SK-N-DZ (cell line): ENCODE results near the gene CCDC87.

Experiments used
- DNase-seq: peaks from one replicate; pipeline ENCODE4 v3.0.0-alpha.2; 2015; ENCODE audit warnings: low spot score

Gene CCDC87

GRCh38 chr11:66581261-66581660 lies 11.6 kb downstream of the CCDC87 start:
- no peak for DNase-seq

DNA sequence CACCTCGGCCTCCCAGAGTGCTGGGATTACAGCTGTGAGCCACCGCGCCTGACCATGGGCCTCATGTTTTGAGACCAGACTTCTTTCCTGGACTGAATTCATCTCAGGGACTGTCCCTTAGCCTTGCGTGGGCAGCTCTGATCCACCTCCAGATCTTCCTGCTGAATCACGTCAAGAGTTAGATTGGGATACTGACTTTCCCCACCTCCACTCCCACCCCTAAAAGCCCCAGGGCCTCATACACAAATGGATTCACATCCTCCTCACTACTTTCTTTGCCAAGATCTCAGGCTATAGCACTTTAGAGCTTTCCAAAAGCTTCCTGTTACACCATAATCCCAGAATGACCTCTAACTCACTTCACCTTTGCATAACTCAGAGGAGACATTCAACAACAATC lies 12.1 kb downstream of the CCDC87 start:
- no peak for DNase-seq

GRCh38 chr11:66579017-66579606 lies 13.8 kb downstream of the CCDC87 start:
- peak; percentile 68 for DNase-seq

DNA sequence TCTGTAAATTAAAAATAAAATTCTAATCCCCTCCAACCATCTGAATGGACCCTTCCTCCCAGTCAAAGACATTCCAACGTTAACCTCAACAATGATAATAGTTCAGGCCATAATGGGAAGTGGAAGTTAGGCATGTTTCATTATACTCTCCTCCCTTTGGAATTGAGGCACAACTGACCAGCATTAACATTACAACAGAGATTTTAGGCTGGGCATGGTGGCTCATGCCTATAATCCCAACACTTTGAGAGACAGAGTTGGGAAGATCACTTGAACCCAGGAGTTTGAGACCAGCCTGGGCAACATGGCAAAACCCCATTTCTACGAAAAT lies 22.0 kb downstream of the CCDC87 start:
- DNase-seq = no peak

DNA sequence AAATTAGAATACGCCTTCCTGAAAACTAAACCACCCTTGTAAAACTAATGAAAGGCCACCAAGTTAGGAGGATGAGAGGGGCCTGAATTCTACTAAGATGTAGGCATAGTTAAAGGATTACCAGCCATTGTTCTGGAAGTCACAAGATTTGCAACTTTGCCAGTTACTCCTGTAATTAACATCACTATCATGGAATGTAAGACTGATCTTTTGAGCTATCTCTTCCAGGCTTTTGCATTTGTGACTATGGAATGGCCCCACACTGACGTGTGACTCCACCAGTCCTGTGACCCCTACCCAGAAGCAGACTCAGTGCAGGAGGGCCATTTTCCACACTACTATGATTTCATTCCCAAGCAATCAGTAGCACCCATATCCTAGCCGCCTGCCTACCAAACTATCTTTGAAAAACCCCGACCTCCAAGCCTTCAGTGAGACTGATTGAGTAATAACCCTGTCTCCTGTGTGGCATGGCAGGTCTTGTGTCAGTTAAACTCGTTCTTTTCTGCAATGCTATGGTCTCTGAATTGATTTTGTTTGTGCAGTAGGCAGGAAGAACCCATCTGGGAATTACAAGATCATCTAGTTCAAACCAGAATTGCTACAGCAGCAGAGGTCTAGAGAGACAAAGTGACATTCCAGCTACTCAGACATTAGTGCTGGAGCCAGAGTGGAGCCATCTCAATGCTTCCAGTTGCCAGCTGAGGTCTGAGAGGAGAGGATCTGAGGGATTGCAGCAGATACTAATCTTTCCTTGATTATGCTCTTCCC lies 22.6 kb downstream of the CCDC87 start:
- no peak for DNase-seq

DNA sequence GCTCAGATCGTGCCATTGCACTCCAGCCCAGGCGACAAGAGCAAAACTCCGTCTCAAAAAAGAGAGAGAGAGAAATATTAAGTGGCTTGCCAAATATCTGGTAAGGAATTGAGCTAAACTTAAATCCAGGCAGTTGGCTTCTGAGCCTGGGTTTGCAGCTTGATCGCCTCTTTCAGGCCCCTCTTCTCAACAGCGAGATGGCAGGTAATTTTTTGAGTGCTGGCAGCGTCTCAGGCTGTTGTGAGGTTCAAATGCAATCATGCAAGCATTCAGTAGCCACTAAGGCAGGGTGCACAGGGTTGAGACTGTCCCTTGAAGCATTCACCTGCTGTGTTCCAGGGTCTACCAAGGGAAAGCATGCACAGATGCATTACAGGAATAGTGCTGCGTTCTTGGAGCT lies 23.8 kb downstream of the CCDC87 start:
- no peak for DNase-seq

GRCh38 chr11:66568124-66568916 lies 24.5 kb downstream of the CCDC87 start, which contains the start of gene CTSF:
TSS of gene CTSF (minus strand) at chr11:66568606. CDS start at chr11:66568486, 120 bp downstream.
- DNase-seq = peak; percentile 86

DNA sequence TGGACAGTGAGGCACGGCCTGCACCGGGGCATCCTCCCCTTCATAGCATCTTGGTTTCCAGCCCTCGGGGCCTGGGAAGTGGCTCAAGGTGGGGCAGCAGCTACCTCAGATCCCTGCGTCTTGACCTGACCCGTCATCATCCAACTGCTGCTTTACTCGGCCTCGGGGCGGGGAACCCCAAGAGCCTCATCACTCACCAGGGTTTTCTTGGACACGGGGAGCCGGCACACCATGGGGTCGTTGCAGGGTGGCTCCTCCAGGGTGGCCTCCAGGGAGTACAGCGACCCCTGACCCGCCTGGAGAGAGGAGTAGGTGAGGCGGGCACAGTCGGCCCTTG lies 25.1 kb downstream of the CCDC87 start:
- no peak for DNase-seq

DNA sequence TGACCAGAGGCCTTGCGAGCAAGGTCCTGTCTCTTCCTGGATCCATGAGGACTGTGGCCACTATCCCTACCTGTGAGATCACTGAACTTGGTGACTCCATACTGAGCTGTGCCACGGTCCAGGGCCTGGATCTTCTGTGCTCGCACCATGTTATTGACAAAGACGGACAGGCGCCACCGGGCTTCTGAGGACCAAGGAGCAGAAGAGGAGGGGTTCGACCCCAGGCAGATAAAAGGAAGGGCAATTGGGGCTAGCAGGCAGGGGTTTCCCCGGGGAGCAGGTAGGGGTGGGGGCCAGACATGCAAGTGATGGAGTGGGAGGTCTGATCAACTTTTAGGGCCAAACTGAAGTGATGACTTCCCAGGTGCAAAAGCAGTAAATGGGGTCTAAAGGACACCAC lies 26.6 kb downstream of the CCDC87 start:
- no peak for DNase-seq

DNA sequence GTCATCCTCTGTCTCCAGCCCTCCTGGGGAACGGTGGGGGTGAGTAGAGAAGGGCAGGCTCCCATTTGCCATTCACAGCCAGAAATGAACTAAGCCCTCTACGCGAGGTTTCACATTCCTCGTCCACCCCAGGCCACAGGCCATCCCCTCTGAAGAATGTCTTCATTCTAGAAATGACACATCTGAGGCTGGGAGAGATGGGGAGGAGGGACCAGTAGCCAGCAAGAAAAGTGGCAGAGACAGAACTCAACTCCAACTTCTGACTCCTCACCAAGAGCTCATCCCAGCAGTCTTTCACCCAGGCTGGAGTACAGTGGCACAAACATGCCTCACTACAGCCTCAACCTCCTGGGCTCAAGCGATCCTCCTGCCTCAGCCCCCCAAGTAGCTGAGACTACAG lies 27.9 kb downstream of the CCDC87 start:
- no peak for DNase-seq

GRCh38 chr11:66564538-66564937 lies 28.3 kb downstream of the CCDC87 start:
- DNase-seq = no peak

DNA sequence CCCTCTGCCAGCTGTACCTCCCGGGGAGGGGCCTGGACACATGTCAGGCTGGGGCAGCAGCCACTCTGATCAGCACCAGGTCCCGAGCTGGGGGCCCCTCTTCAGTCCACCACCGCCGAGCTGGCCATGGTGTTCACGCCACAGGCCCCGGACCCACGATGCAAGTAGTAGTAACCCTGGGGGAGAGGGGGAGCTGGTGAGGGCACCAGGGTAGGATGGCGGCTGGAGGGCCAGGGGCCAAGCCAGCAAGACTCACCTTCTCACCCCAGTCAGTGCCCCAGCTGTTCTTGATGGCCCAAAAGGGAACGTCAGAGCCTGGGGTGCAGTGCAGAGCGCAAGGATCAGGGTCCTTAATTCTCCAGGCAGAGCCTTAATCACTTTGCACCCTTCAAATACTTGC lies 29.0 kb downstream of the CCDC87 start:
- no peak for DNase-seq

- DNase-seq = no peak
Measured at GRCh38 chr11:66562907-66563583, 29.8 kb downstream of the CCDC87 start.

DNA sequence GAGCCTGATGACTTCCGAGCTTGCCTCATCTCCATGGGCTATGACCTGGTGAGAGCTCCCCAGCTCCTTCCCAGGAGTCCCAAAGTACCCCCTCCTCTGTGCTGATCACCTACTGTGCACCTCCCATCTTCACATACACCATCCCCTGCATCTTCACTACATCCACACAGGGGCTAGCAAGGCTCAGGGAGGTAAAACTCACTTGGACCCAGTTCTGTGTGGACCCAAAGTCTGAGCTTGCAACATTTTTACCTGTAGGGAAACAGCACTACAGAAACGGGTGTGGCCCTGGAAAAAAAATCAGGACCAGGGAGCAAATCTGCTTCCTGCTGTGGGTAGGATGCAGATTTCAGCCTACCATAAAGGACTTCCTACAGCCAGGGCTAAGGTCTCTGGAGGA lies 30.6 kb downstream of the CCDC87 start:
- DNase-seq = no peak

GRCh38 chr11:66561975-66562248 lies 31.0 kb downstream of the CCDC87 start:
- no peak for DNase-seq

DNA sequence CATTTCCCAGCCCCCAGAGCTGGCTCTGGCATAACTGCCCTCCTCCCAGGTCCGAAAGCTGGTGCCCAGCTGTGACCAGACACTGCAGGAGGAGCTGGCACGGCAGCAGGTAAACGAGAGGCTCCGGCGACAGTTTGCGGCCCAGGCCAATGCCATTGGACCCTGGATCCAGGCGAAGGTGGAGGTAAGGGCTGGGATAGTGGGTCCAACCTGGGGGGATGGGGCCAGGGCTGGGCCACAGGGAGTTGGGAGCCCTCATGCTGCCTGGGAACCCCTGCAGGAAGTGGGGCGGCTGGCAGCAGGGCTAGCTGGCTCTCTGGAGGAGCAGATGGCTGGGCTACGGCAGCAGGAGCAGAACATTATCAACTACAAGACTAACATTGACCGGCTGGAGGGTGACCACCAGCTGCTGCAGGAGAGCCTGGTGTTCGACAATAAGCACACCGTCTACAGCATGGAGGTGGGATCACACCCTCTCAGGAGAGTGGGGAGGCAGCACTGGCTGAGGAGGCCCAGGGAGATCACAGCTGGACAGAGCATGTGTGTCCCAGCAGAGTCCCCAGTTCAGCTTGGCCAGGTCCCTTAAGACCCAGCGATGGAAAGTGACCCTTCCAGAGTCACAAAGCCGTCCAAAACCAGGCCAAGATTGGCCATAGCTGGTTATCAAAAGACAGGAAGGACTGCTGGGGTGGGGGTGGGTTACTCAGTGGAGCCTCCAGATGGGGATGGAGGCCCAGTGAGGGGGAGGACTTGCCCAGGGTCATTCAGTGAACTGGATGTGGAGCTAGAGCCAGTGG lies 31.5 kb downstream of the CCDC87 start:
- DNase-seq = no peak

DNA sequence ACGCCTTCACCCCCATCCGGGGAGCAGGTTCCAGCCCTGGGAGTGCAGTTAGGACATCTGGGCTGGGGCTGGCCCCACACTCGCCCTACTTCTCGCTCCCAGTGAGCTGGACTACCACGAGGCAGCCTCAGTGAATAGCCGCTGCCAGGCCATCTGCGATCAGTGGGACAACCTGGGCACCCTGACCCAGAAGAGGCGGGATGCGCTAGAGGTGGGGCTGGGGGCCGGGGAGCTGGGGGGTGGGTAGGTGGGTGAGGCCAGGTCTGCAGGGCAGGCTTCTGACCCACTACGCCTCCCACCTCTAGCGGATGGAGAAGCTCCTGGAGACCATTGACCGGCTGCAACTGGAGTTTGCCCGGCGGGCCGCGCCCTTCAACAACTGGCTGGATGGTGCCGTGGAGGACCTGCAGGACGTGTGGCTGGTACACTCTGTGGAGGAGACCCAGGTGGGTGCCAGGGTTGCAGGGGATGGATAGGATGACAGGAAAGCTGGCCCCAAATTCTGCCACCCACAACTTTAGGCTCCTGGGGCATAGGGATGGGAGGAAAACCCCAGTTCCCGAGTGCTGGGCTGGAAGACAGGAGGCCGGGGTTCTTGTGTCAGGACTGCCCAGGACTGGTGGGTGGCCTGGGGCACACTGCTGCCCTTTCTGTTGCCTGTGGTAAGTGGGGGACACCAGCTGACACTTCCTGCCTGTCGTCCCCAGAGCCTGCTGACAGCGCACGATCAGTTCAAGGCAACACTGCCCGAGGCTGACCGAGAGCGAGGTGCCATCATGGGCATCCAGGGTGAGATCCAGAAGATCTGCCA lies 32.8 kb downstream of the CCDC87 start:
- no peak for DNase-seq

GRCh38 chr11:66559142-66559865 lies 33.6 kb downstream of the CCDC87 start:
- DNase-seq = no peak

GRCh38 chr11:66557733-66558326 lies 35.0 kb downstream of the CCDC87 start:
- DNase-seq = no peak

GRCh38 chr11:66556086-66556485 lies 36.8 kb downstream of the CCDC87 start:
- DNase-seq = no peak
